Measurements from ENCODE around the gene PES1.

DNA sequence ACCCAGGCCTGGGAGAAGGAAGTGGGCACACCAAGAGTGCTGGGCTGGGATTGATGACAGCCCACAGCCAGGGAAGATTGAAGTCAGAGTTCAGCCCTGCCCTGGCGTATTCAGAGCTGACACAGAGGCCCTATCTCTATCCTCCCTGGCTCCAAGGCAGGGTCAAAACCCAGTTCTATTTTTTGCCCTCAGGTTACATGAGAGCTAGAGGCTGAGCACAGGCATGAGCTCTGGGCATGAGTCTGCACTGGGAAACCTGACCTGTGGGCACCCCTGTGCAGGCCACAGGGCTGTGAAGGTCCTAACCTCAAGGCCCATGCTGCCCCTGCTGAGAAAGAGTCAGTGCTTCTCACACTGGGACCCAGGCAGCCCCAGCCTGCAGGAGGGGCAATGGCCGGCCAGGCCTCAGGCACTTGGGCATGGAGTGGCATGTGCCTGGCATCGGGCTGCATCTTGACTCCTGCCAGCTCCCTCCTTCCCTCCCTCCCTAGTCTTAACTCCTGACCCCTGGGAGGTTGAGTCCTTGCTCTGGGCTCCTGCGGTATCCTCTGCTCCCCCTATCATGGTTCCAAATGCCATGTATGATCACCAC, 49.2 kb upstream of the PES1 start:
- TF ChIP-seq, protein P1, sequence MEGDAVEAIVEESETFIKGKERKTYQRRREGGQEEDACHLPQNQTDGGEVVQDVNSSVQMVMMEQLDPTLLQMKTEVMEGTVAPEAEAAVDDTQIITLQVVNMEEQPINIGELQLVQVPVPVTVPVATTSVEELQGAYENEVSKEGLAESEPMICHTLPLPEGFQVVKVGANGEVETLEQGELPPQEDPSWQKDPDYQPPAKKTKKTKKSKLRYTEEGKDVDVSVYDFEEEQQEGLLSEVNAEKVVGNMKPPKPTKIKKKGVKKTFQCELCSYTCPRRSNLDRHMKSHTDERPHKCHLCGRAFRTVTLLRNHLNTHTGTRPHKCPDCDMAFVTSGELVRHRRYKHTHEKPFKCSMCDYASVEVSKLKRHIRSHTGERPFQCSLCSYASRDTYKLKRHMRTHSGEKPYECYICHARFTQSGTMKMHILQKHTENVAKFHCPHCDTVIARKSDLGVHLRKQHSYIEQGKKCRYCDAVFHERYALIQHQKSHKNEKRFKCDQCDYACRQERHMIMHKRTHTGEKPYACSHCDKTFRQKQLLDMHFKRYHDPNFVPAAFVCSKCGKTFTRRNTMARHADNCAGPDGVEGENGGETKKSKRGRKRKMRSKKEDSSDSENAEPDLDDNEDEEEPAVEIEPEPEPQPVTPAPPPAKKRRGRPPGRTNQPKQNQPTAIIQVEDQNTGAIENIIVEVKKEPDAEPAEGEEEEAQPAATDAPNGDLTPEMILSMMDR (IDR thresholded peaks at IDR 0.05) = no peak
- TF ChIP-seq POLR2A (IDR thresholded peaks at IDR 0.05) = no peak
